Activated CD8-positive, alpha-beta T cell treated with anti-CD3 and anti-CD28 coated beads for 36 hours (primary cell): ENCODE results near the gene SEL1L3. TPM values are rescaled to one million over a fixed set of nuclear protein-coding genes. Genes with fewer than 3 reads are reported as not detected.

Source experiments
- ATAC-seq: fragments of 200-7000 bp; cut with Tn5 transposase; one replicate; pipeline ENCODE4 v1.10.0; 2021; ENCODE audit warnings: mild to moderate bottlenecking, moderate library complexity
- CTCF ChIA-PET: fragments of 350-600 bp; sonication (Branson Sonifier 250); formaldehyde crosslinking; loops from one replicate; lab custom pipeline; 2021; ENCODE audit warnings: antibody characterized with exemption; lab: Charles Lee
- POLR2A ChIA-PET: fragments of 350-600 bp; sonication (Branson Sonifier 250); formaldehyde crosslinking; loops from one replicate; lab custom pipeline; 2021; ENCODE audit warnings: antibody characterized with exemption; lab: Charles Lee
- DNase-seq: peaks from one replicate; pipeline ENCODE4 v3.0.0-alpha.2; 2020
- H3K27ac Mint-ChIP-seq: one replicate; pipeline ENCODE4 v1.8.0; 2021; ENCODE audit warnings: mild to moderate bottlenecking, mixed read lengths
- H3K27me3 Mint-ChIP-seq: one replicate; pipeline ENCODE4 v1.8.0; 2021; ENCODE audit warnings: mixed read lengths
- H3K36me3 Mint-ChIP-seq: one replicate; pipeline ENCODE4 v1.8.0; 2021; ENCODE audit warnings: low read depth, mixed read lengths
- H3K4me1 Mint-ChIP-seq: one replicate; pipeline ENCODE4 v1.8.0; 2021; ENCODE audit warnings: low read depth, mixed read lengths
- H3K4me3 Mint-ChIP-seq: one replicate; pipeline ENCODE4 v1.8.0; 2021; ENCODE audit warnings: mild to moderate bottlenecking, moderate library complexity, mixed read lengths
- H3K9me3 Mint-ChIP-seq: one replicate; pipeline ENCODE4 v1.8.0; 2021; ENCODE audit warnings: mixed read lengths
- CTCF ChIP-seq: fragments of 200-600 bp; IDR thresholded peaks from one replicate; pipeline ENCODE4 v1.8.0; 2022; ENCODE audit warnings: antibody characterized with exemption, mild to moderate bottlenecking
- intact Hi-C: fragments of 100-400 bp; cut with micrococcal nuclease; formaldehyde crosslinking; loops from one replicate; pipeline ENCODE4 v1.10.0; 2022
- total RNA-seq, 2 experiments: library from RNA; stranded (reverse); gene quantifications; one replicate each; pipeline ENCODE4 v1.2.3, GENCODE V29; 2021

SEL1L3 gene
- total RNA-seq, 2 experiments from 2014 or later, result 34.8 to 36.9 TPM

GRCh38 chr4:25767877-25768725 is 94.7 kb downstream of the SEL1L3 start:
- Mint-ChIP-seq H3K27me3 (no peaks in the 10 kb centered on the region), H3K27ac (no peak overlapping the region), H3K4me3 (no peak overlapping the region), H3K9me3 (no peaks in the 10 kb centered on the region), H3K4me1 (no peaks in the 10 kb centered on the region), H3K36me3 (peaks cover 18% of the 10 kb centered on the region)
- ATAC-seq, result no peak
- ChIA-PET CTCF (interaction anchor here (0.5 to 3.5 kb wide), 7 partner anchors 9 to 386 kb away, joined by 3 to 23 read pairs (median 3); no protein-coding TSS in a partner anchor), POLR2A (no interaction called here)
- peak; percentile 34 for TF ChIP-seq CTCF
- intact Hi-C loops, result no loop called here
- DNase-seq, result peak; percentile 45

DNA sequence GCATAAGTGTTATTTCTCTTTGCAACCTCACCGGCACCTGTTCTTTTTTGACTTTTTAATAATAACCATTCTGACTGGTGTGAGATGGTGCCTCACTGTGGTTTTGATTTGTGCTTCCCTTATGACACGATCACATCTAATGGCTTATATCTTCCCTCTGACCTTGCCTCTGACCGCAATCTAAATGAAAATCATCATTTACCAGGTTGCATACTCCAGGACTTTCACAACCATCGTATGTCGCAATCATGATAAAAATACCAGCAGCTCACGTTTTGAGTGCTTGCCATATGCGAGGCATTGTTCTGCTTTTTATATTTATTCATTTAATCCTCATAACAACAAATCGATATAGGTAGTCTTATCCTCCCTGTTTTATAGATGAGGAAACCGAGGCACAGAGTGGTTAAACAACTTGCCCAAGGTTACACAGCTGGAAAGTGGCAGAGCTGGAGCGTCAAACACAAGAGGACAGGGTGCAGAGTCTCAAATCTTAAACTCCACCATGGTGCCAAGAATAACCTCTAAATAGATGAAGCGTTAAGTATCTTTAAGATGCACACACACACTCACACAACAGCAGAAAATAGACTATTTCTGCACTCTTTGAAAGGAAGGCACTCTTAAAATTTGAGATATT is 102.2 kb downstream of the SEL1L3 start:
- no peak overlapping the region for H3K4me3 Mint-ChIP-seq
- no peak overlapping the region for H3K27ac Mint-ChIP-seq
- no peaks in the 10 kb centered on the region for H3K9me3 Mint-ChIP-seq
- TF ChIP-seq CTCF, result no peak
- CTCF ChIA-PET, result no interaction called here
- intact Hi-C loops, result no loop called here
- no peaks in the 10 kb centered on the region for H3K4me1 Mint-ChIP-seq
- ATAC-seq (no peak), DNase-seq (no peak)
- H3K27me3 Mint-ChIP-seq, result no peaks in the 10 kb centered on the region
- H3K36me3 Mint-ChIP-seq, result peaks cover 58% of the 10 kb centered on the region
- POLR2A ChIA-PET, result no interaction called here

DNA sequence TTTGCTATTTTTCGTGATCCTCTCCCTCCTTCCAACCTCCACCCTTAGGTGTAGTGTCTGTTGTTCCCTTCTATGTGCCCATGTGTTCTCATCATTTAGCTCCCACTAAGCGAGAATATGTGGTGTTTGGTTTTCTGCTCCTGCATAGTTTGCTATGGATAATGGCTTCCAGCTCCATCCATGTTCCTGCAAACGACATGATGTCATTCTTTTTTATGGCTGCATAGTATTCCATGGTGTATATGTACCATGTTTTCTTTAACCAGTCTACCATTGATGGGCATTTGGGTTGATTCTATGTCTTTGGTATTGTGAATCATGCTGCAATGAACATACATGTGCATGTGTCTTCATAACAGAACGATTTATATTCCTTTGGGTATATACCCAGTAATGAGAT is 102.7 kb downstream of the SEL1L3 start:
- intact Hi-C loops, result no loop called here
- Mint-ChIP-seq H3K27ac (no peak overlapping the region), H3K4me3 (no peak overlapping the region), H3K36me3 (peaks cover 58% of the 10 kb centered on the region), H3K27me3 (no peaks in the 10 kb centered on the region), H3K4me1 (no peaks in the 10 kb centered on the region), H3K9me3 (no peaks in the 10 kb centered on the region)
- POLR2A ChIA-PET, result no interaction called here
- TF ChIP-seq CTCF, result no peak
- CTCF ChIA-PET, result no interaction called here
- DNase-seq, result no peak
- no peak for ATAC-seq

DNA sequence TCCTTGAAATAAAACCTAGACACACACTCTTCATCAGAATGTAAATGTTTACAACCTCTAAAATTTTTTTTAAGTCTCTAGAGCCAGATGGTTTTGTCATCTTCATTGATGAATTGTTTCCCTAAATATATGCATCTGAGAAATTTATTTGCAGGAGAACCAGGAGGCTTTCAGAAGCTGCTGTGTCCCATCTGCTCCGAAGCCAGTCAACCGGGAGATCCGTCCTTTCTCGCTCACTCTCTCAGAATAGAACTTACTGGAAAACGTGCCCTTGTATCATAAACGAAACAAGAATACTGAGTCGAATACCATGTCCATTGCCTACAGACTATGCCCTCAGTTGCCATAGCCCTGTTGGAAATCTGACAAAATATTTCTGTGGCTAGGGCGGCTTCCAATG is 103.7 kb downstream of the SEL1L3 start:
- Mint-ChIP-seq H3K4me3 (no peak overlapping the region), H3K27ac (no peak overlapping the region), H3K27me3 (no peaks in the 10 kb centered on the region), H3K36me3 (peaks cover 52% of the 10 kb centered on the region), H3K4me1 (no peaks in the 10 kb centered on the region), H3K9me3 (no peaks in the 10 kb centered on the region)
- no peak for DNase-seq
- intact Hi-C loops, result no loop called here
- POLR2A ChIA-PET, result no interaction called here
- ATAC-seq, result no peak
- no peak for TF ChIP-seq CTCF
- CTCF ChIA-PET, result interaction anchor here (1.4 kb wide), 1 partner anchor 9 kb away, joined by 3 read pairs; no protein-coding TSS in a partner anchor

DNA sequence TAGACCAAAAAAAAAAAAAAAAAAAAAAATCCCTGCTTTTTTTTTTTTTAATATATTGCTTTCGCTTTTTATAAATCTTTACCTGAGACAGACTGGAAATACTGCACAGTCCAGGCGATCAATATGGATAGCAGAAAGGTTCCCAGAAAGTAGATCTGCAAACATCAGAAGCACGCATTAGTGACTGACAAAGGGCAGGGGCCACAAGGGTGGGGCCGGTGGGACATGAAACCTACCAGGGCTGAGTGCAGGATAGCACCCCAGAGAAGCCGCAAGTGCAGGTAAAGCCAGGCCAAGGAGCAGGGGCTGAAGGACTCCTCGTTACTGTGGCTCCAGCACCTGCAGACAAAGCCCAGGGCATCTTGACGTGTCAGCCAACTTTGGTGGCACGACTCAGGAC is 105.3 kb downstream of the SEL1L3 start:
- no peak for TF ChIP-seq CTCF
- Mint-ChIP-seq H3K36me3 (peaks cover 41% of the 10 kb centered on the region), H3K4me1 (no peaks in the 10 kb centered on the region)

More for the DNA sequence above, 105.3 kb downstream of the SEL1L3 start:
- no peak for DNase-seq
- no peaks in the 10 kb centered on the region for H3K9me3 Mint-ChIP-seq
- ATAC-seq, result no peak
- no peak overlapping the region for H3K4me3 Mint-ChIP-seq
- no peaks in the 10 kb centered on the region for H3K27me3 Mint-ChIP-seq
- intact Hi-C loops, result no loop called here
- ChIA-PET POLR2A (no interaction called here), CTCF (interaction anchor here (1.4 kb wide), 1 partner anchor 316 kb away, joined by 5 read pairs; no protein-coding TSS in a partner anchor)
- no peak overlapping the region for H3K27ac Mint-ChIP-seq
